Measurements from ENCODE around the gene ASXL2.

ASXL2 gene

GRCh38 chr2:25794544-25795276 lies 83.6 kb downstream of the ASXL2 start:
- DNase-seq: peak; percentile 34

GRCh38 chr2:25790074-25790790 lies 88.1 kb downstream of the ASXL2 start:
- no peak for DNase-seq

- no peak for DNase-seq
Measured at GRCh38 chr2:25788457-25788856, 89.8 kb downstream of the ASXL2 start.

GRCh38 chr2:25787020-25787419 lies 91.3 kb downstream of the ASXL2 start:
- no peak for DNase-seq

- DNase-seq: no peak
Measured at GRCh38 chr2:25784404-25784803, 93.9 kb downstream of the ASXL2 start.

- DNase-seq: no peak
Measured at GRCh38 chr2:25777077-25777476, 101.2 kb downstream of the ASXL2 start.

GRCh38 chr2:25772078-25772477 lies 106.2 kb downstream of the ASXL2 start:
- DNase-seq: no peak

GRCh38 chr2:25763575-25763974 lies 114.7 kb downstream of the ASXL2 start:
- DNase-seq: no peak

GRCh38 chr2:25760297-25760696 lies 118.0 kb downstream of the ASXL2 start:
- DNase-seq: no peak

GRCh38 chr2:25758348-25758747 lies 119.9 kb downstream of the ASXL2 start:
- no peak for DNase-seq

- DNase-seq: no peak
Measured at GRCh38 chr2:25757906-25758305, 120.4 kb downstream of the ASXL2 start.

- peak; percentile 42 for DNase-seq
Measured at GRCh38 chr2:25756536-25756935, 121.8 kb downstream of the ASXL2 start.

GRCh38 chr2:25749676-25750075 lies 128.6 kb downstream of the ASXL2 start:
- DNase-seq: no peak

- no peak for DNase-seq
Measured at GRCh38 chr2:25744055-25744454, 134.2 kb downstream of the ASXL2 start.

GRCh38 chr2:25743132-25743830 lies 135.0 kb downstream of the ASXL2 start:
- DNase-seq: no peak

- no peak for DNase-seq
Measured at GRCh38 chr2:25742501-25742900, 135.8 kb downstream of the ASXL2 start.

- DNase-seq: peak; percentile 34
Measured at GRCh38 chr2:25740810-25741381, 137.4 kb downstream of the ASXL2 start.

- no peak for DNase-seq
Measured at GRCh38 chr2:25738383-25739343, 139.6 kb downstream of the ASXL2 start.

GRCh38 chr2:25736899-25737515 lies 141.3 kb downstream of the ASXL2 start:
- no peak for DNase-seq

- DNase-seq: no peak
Measured at GRCh38 chr2:25735835-25736234, 142.5 kb downstream of the ASXL2 start.

GRCh38 chr2:25728559-25728958 lies 149.7 kb downstream of the ASXL2 start:
- DNase-seq: no peak

- DNase-seq: no peak
Measured at GRCh38 chr2:25726522-25726921, 151.8 kb downstream of the ASXL2 start.
